Thyroid gland (tissue), 4 donors: Measurements from ENCODE around the gene ANO1. TPM values are rescaled to one million over a fixed set of nuclear protein-coding genes. Genes with fewer than 3 reads are reported as not detected.

Source experiments
- DNase-seq, 2 donors: peaks; one replicate each; pipeline ENCODE4 v3.0.0-alpha.2; 2019
- H3K27ac ChIP-seq, 3 donors: fragments of 200-600 bp; sonication (generic); 1 replicate in 2 of 3; 2 replicates in 1 of 3; pipeline ENCODE4 v1.5.1; 2016 to 2019; ENCODE audit warnings: mild to moderate bottlenecking in 1 of 3, moderate library complexity in 1 of 3
- H3K27me3 ChIP-seq: fragments of 200-600 bp; sonication (generic); one replicate; pipeline ENCODE4 v1.5.1; 2019
- H3K36me3 ChIP-seq, 2 donors: fragments of 200-600 bp; sonication (generic); one replicate each; pipeline ENCODE4 v1.5.1; 2016 to 2019
- H3K4me1 ChIP-seq, 2 donors: fragments of 200-600 bp; sonication (generic); one replicate each; pipeline ENCODE4 v1.5.1; 2017 to 2019
- H3K4me3 ChIP-seq, 3 donors: fragments of 200-600 bp; sonication (generic); replicated peaks in 1 of 3; 1 replicate in 2 of 3; 2 replicates in 1 of 3; pipeline ENCODE4 v1.5.1; 2016; ENCODE audit warnings: mild to moderate bottlenecking in 1 of 3
- H3K9me3 ChIP-seq: fragments of 200-600 bp; sonication (generic); one replicate; pipeline ENCODE4 v1.5.1; 2017
- POLR2A ChIP-seq, 2 donors: fragments of 450-650 bp; IDR thresholded peaks; one replicate each; pipeline ENCODE4 v1.6.1; 2017; ENCODE audit warnings: antibody characterized with exemption in 2 of 2, mild to moderate bottlenecking in 2 of 2, moderate library complexity in 1 of 2
- WGBS, 2 donors: methylation state at CpG; one replicate each; pipeline ENCODE4 v1.1.5; 2017; 5-methylcytosine and 5-hydroxymethylcytosine counted together
- intact Hi-C: fragments of 100-400 bp; cut with DNase I; formaldehyde crosslinking; loops from one replicate; pipeline ENCODE4 v1.15.1; 2023
- total RNA-seq, 4 donors: library from RNA; depleted of rRNA; stranded (reverse); fragments of >200 nt; gene quantifications; one replicate each; pipeline ENCODE4 v1.2.3, GENCODE V29; 2016
- TF ChIP-seq, protein P1 (sequence below), 6 experiments: fragments of 200-600 bp in 3 of 6; fragments of 450-650 bp in 3 of 6; sonication (generic) in 3 of 6; IDR thresholded peaks; one replicate each; pipeline ENCODE4 v1.5.1; 2016 to 2019; ENCODE audit warnings: antibody characterized with exemption in 6 of 6, mild to moderate bottlenecking in 2 of 6, inconsistent platforms in 1 of 6, moderate library complexity in 1 of 6

Gene ANO1
- total RNA-seq, 4 donors from 2014 or later = 25.8 to 56.2 (median 35.3) TPM

DNA sequence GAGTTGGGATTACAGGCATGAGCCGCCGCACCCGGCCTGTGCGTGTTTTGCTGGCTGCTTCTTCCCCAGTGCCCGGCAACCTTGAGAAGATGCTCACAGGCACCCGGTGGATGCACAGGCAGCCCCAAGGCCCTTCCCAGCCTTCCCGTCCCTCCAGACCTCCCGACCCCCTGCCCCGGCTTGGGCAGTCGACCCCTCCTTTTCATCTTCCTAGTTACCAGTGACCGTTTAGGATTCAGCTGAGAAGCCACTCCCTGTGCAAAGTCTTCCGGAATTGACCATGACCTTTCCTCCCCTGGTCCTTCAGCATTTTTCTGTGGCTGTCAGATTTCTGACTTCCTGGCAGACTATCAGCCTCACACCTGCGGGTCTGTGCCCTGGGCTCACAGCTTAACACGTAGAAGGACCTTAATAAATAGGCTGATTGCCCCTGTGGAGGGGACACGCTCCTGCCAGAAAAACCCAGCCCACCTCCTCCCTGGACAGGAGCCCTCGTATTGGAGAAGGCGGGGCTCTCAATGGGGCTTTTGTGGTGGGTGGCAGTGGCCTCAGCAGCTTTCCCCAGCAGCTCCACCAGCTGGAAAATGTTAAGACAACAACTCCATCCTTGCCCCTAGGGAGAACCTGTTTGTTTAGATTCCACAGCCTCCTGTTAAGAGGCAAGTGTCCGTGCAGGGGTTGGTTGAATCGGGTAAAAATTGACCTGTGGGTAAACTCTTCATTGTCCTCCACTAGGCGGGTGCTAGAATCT lies 10.4 kb upstream of the ANO1 start:
- TF ChIP-seq POLR2A (IDR thresholded peaks at IDR 0.05) = peak in 1 of 2 donors; percentile 32
- TF ChIP-seq, protein P1, sequence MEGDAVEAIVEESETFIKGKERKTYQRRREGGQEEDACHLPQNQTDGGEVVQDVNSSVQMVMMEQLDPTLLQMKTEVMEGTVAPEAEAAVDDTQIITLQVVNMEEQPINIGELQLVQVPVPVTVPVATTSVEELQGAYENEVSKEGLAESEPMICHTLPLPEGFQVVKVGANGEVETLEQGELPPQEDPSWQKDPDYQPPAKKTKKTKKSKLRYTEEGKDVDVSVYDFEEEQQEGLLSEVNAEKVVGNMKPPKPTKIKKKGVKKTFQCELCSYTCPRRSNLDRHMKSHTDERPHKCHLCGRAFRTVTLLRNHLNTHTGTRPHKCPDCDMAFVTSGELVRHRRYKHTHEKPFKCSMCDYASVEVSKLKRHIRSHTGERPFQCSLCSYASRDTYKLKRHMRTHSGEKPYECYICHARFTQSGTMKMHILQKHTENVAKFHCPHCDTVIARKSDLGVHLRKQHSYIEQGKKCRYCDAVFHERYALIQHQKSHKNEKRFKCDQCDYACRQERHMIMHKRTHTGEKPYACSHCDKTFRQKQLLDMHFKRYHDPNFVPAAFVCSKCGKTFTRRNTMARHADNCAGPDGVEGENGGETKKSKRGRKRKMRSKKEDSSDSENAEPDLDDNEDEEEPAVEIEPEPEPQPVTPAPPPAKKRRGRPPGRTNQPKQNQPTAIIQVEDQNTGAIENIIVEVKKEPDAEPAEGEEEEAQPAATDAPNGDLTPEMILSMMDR (IDR thresholded peaks at IDR 0.05) = peak in 3 of 6 experiments; percentile 28 to 44 (median 31)
- DNase-seq = peak; percentile 80 to 89
- Histone ChIP-seq H3K4me1 (peaks cover 24 to 55% of the 10 kb centered on the region in 2 donors), H3K27me3 (no peaks in the 10 kb centered on the region), H3K9me3 (no peaks in the 10 kb centered on the region), H3K4me3 (no peak overlapping the region), H3K27ac (peak overlapping the region; percentile 66 to 95 (median 85)), H3K36me3 (no peaks in the 10 kb centered on the region)
- 33% methylated on average over 16 to 19 of the region's 20 CpGs for WGBS, 2 donors
- intact Hi-C loops = no loop called here

DNA sequence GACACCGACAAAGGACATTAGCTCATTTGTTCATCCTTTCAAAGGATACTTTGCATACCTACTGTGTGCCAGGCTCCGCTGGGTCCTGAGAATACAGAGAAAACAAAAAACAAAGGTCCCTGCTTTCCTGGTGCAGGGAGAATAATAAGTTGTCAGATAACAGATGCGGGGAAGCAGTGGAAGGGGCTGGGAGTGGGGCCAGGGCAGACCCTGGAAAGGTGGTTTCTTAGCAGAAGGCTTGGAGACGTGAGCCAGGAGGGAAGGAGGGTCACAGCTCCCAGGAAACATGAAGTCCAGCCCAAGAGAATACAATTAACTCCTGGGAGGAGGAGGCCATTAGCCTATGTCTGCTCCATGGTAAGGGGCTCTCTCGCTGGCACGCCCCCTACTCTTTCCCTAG lies 9.8 kb upstream of the ANO1 start:
- no peak for DNase-seq
- Histone ChIP-seq H3K9me3 (no peaks in the 10 kb centered on the region), H3K4me1 (peaks cover 24 to 55% of the 10 kb centered on the region in 2 donors), H3K27me3 (no peaks in the 10 kb centered on the region), H3K4me3 (no peak overlapping the region), H3K27ac (peak overlapping the region; percentile 66 to 95 (median 85)), H3K36me3 (no peaks in the 10 kb centered on the region)
- no peak for TF ChIP-seq POLR2A (IDR thresholded peaks at IDR 0.05)
- TF ChIP-seq, protein P1 (IDR thresholded peaks at IDR 0.05) = peak in 1 of 6 experiments; percentile 0
- 39% methylated on average over 6 of the region's 6 CpGs for WGBS, 2 donors
- intact Hi-C loops = no loop called here

DNA sequence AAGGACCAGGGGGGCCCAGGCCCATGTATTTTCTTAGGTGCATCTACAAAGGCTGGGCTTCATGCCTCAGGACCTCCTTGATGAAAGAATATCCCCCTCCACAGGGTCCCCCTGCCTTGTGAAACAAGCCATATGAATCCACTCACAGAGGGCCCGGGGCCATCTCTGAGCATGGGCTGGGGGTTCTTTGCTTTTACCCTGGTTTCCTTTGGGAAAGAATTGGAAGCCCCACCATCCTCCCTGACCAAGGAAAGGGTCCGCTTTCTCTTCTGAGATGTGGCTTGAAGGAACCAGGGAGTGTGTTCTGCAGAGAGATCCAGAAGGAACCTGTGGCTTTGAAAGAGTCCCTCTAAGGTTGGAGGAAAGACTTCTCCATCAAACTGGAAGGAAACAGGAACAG lies 9.2 kb upstream of the ANO1 start:
- H3K9me3 ChIP-seq = no peaks in the 10 kb centered on the region
- peaks cover 24 to 55% of the 10 kb centered on the region in 2 donors for H3K4me1 ChIP-seq
- TF ChIP-seq, protein P1 (IDR thresholded peaks at IDR 0.05) = no peak
- no peak for TF ChIP-seq POLR2A (IDR thresholded peaks at IDR 0.05)
- H3K27me3 ChIP-seq = no peaks in the 10 kb centered on the region
- no peak overlapping the region for H3K4me3 ChIP-seq
- DNase-seq = no peak
- H3K27ac ChIP-seq = peak overlapping the region; percentile 66 to 95 (median 85)
- intact Hi-C loops = no loop called here
- H3K36me3 ChIP-seq = no peaks in the 10 kb centered on the region
- 59 to 75% methylated on average over 2 of the region's 2 CpGs for WGBS, 2 donors

DNA sequence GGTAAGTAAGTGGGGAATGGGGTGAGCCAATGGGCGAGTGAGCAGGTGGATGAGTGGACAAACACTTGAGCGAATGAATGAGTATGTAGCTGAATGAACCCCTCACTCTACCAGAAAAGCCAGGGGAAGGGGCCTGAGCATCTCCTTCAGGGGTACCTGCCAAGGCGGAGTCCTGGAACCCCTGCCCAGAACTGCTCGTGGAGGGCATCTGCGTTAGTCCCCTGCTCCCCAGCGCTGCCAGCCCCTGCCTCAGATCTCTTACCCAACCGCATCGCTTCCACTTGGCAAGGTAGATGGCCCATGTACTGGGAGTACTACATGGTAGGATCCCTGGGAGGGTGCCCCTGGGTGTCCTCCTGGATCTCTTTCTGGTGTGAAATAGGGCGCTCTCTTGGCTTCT lies 7.4 kb upstream of the ANO1 start:
- no peak for DNase-seq
- Histone ChIP-seq H3K4me1 (peaks cover 14 to 40% of the 10 kb centered on the region in 2 donors), H3K36me3 (no peaks in the 10 kb centered on the region), H3K9me3 (no peaks in the 10 kb centered on the region), H3K27me3 (no peaks in the 10 kb centered on the region), H3K27ac (no peak overlapping the region), H3K4me3 (no peak overlapping the region)
- no peak for TF ChIP-seq POLR2A (IDR thresholded peaks at IDR 0.05)
- TF ChIP-seq, protein P1 (IDR thresholded peaks at IDR 0.05) = no peak
- WGBS, 2 donors = 88 to 89% methylated on average over 9 of the region's 9 CpGs
- intact Hi-C loops = no loop called here

DNA sequence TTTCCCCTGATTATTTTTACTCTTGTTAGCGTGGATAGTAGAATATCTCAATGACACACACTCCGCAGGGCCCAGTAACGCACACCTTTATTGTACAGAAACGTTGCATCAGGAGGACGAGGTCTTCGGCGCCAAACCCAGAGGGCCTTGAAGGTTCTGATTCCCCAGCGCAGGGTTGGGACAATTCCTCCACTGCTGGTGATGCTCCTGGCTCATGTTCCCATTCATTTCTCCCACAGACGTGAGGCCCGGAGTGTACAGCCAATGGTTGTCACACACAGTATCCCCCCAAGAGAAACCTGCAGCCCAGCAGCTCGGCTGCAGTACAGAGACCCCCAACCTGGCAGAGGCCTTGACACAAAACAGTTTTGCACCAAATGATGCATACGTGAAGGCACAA lies 6.1 kb upstream of the ANO1 start:
- TF ChIP-seq, protein P1 (IDR thresholded peaks at IDR 0.05) = no peak
- no peak for TF ChIP-seq POLR2A (IDR thresholded peaks at IDR 0.05)
- Histone ChIP-seq H3K4me1 (peaks cover 27 to 40% of the 10 kb centered on the region in 2 donors), H3K9me3 (no peaks in the 10 kb centered on the region), H3K27ac (no peak overlapping the region), H3K4me3 (no peak overlapping the region), H3K36me3 (no peaks in the 10 kb centered on the region), H3K27me3 (no peaks in the 10 kb centered on the region)
- intact Hi-C loops = no loop called here
- no peak for DNase-seq
- WGBS, 2 donors = 95 to 97% methylated on average over 12 of the region's 12 CpGs
